Activated effector memory CD4-positive, alpha-beta T cell treated with Interleukin-2 at 50 U/mL for 16 hours (primary cell): ENCODE data around the gene MAML3.
"Not testable (repeated sequence)": the region's sequence is repeated elsewhere in the genome, so short reads cannot be mapped to it uniquely, and the experiment has no call there.

Experiments used
- DNase-seq: peaks from one replicate; pipeline ENCODE4 v3.0.0-alpha.2; 2020

The MAML3 gene

GRCh38 chr4:139956507-139957017 lies 197.4 kb downstream of the MAML3 start:
- DNase-seq: no peak

DNA sequence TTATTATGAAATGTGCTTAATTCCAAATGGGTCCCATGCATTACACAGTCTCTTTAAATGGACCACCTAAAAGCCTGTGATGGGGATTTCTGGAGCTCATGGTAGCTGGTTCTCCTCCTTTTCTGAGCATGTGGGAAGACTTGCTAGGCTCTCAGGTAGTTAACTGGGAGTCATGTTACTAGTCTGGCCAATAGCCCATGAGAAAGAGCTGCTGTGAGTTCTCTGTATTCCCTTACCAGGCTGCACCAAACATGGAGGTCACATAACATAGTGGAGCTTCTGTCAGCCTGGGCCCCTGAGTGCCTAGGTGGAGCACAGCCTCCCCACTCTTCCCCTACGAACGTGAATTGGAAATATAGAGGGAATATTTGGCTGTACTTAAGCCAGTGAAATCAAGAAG lies 198.4 kb downstream of the MAML3 start:
- no peak for DNase-seq

GRCh38 chr4:139954512-139954911 lies 199.5 kb downstream of the MAML3 start:
- DNase-seq: no peak

GRCh38 chr4:139951021-139951420 lies 203.0 kb downstream of the MAML3 start:
- no peak for DNase-seq

- DNase-seq: no peak
These were observed 203.4 kb downstream of the MAML3 start for GRCh38 chr4:139950568-139950967.

- not testable (repeated sequence) for DNase-seq
These were observed 209.1 kb downstream of the MAML3 start for GRCh38 chr4:139944916-139945315.

GRCh38 chr4:139943277-139943676 lies 210.7 kb downstream of the MAML3 start:
- no peak for DNase-seq

- no peak for DNase-seq
These were observed 211.7 kb downstream of the MAML3 start for GRCh38 chr4:139942241-139942640.

DNA sequence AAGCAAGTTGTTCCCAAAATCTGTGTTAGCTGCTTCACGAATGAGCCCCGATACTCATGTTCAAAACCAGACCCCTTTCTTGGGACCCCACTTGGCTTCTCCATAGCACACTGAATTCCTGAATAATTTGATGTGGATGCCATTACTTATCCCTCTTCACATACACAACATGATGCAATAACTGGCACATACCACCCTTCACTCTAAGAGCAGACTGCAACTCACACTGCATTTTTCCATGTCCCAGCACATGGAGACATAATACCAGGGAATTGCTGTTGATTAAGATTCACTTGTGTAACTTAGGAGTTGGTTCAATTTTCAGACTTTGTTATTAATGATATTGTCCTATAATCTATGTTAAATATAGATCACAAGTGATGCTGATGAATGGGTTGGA lies 213.4 kb downstream of the MAML3 start:
- DNase-seq: no peak

DNA sequence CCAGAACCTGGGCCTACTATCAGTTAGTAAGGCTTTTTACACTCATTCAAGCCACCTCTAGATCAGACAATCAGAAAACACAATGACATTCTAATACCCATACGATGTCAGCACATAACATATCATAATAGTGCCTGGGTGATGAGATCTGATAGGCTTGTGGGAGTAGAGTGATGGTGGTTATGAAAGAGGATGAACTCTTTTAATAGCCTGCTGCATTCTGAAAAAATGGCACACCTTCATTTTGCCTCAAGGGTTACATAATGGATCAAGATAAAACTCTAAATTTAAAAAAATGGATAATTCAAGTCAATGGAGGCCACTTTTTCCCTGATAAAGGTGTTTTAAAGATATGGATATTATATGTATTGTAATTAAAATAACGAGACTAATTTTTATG lies 215.6 kb downstream of the MAML3 start:
- no peak for DNase-seq

DNA sequence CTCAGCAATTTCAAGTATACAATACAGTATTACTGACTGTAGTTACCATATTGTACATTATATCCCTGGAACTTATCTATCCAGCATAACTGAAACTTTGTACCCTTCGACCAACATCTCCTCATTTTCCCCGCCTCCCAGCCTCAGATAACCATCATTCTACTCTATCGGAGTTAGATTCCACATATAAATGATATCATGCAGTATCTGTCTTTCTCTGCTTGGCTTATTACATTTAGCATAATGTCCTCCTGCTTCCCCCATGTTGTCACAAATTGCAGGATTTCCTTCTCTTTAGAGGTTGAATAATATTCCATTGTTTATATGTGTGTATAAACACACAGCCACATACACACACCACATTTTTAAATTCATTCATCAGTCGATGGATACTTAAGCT lies 218.1 kb downstream of the MAML3 start:
- DNase-seq: no peak

DNA sequence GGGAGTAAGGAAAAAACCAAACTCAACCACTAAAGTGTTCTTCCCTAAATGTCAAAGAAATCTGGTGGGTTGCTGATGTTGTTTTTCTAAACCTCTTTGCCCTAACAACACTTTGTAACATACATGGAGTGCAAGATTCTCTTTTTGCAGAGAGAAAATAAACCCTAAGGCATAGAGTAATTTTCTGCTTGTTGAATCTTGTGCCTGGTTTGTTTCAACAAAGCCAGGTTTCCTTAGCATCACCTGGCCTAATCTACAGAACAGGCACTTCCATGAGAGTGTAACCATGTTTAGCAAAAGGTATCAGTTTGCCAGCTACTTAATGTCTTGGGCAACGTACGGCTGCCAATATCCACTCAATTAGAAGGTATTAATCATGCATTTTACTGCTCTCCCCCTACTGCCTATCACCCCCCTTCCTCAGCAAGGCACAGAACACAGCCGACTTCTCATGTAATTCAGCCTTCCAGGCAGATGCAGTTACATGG lies 219.2 kb downstream of the MAML3 start:
- DNase-seq: no peak

- no peak for DNase-seq
These were observed 219.8 kb downstream of the MAML3 start for GRCh38 chr4:139934057-139934707.

DNA sequence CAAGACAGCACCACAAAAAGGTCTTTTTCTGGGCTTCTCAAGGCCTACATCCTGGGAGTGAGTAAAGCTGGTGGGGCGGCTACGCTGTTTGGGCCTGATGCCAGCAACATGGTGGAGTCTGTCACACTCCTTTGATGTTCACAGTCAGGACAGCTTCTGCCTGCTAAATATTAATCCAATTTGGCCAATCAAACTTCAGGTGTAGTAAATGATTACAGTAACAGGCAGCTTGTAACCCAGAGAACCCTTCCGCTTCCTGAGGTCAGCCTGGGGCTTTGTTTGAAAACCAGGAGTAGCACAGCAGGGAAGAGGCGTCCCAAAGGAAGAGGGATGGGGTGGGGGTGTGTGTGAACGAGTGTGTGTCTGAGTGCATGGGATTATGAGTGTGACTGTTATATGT lies 220.4 kb downstream of the MAML3 start:
- no peak for DNase-seq

DNA sequence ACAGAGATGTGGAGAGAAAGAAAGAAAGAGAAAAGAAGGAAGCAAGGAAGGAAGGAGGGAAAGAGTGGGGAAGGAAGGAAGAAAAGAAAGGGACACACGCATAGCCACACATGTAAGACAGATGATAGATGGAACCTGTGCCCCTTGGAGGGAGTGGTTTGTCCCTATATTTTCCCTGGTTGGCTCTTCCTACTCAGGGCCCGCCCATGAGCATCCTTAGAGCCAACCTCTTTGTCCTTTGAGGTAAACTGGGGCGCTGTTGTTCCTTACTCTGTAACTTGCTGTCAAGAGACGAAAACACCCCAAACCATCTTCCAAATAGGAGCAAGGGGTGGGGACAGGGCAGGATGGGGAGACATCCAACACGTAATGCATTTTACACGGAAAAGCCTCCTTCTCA lies 220.9 kb downstream of the MAML3 start:
- DNase-seq: no peak

DNA sequence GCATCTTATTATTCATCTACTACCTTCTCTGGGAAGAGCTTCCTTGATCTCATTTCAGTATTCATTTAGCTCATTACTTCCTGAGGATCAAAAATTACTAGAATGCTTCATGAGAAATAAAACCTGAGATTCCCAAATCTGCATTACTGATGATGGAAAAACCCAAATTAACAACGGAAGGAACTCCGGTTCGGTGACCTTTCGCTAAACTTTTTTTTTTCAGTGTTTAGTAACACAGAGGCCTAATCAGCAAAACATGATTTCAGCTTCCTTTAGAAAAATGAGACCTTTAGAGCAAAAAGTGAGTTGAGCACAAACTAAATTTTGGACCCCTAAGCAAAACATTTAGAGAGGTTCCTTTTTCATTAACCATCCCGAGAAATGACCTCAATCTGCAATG lies 229.2 kb downstream of the MAML3 start:
- DNase-seq: no peak

- no peak for DNase-seq
These were observed 231.5 kb downstream of the MAML3 start for GRCh38 chr4:139922406-139923024.

- DNase-seq: no peak
These were observed 232.4 kb downstream of the MAML3 start for GRCh38 chr4:139921429-139922184.

DNA sequence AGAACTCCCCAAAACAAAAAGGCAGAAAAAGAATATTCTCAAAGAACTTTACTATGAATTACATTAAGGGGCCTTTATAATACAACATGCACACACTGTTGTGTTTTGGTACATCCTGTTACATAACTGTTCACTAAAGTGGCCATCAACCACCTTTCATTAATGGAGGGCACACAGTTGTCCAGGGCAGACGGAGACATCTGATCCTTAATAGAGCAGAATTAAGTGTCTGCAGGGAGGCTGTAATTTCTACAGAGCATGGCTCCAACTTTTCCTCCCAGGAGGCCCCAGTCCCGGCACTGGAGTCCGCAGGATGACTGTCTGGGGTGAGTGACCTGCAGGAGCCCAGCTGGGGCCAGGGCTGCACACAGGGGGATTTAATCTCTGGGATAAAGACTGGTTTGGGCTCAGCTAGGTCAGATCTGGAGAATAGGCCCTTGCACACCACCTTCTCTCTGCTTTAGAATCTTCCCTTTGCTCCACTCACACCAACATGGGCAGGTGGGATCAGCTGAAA lies 233.4 kb downstream of the MAML3 start:
- no peak for DNase-seq

GRCh38 chr4:139919521-139919920 lies 234.5 kb downstream of the MAML3 start:
- DNase-seq: no peak

DNA sequence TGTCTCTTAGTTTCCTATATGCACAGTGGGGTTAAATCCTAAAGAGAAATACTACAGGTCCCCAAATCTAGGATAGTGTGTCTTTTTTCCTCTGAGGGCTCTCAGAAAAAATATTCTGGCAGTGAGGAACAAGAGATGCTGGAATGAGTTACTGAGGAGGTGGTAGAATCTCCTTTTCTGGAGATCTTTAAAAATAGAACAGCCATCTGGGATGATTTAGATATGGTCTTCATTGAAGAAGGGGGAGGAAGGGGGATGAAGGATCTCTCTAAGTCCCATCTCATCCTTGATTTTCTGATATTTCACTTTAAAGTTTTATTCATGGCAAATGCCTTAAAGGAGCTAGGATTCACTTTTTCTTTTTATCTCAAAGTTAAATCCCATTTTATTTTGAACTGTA lies 235.0 kb downstream of the MAML3 start:
- no peak for DNase-seq

DNA sequence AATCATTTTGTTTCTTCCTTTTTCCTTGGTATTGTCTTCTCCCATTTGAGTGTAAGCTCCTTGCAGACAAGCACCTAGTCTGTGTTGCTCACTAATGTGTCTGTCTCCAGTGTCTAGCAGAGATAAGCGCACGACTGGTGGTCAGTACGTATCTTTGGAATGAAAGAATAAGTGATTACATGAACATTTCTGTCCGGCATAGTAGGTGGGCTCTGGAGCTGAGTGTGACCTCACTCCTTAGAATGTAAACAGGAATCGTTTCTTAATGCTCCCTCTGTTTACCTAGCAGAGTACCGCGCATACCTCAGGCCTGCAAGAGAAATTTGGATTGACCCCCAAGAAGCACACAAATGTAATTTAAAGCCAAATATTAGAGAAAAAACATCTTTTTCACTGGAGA lies 235.4 kb downstream of the MAML3 start:
- no peak for DNase-seq

DNA sequence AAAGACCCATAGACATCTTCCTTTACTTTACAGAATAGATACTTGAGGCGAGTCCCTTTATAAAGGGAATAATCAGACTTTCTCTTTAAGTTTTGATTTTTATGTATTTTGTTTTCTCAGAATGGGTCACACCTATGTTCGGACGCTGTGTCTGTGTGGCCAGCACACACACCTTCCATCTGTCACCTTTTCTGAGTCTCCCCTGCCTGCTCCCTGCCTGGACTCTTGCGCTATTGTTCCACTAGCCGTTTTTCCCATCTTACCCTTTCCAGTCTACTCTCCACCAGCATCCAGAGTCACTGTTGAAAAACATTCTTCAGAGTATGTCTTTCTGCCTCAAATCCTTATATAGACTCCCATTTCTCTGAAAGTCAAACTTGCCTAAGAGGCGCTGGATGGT lies 236.1 kb downstream of the MAML3 start:
- no peak for DNase-seq

DNA sequence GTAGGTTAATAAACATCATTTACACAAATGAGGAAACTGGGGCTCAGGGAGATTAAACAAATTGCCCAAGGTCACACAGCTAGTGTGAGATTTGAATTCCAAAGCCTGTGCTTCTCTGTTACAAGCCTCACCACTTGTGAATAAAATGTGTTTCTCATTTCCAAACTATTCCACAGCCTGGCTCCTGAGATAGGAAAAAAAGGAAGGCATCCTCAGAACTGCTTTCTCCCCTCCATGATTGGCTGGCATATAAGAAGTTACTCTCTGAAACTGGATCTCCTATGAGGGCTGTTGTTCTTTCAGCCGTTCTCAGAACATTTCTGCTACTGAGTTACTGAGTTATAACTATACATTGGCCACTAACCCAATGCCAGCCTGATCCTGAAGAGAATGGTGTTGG lies 237.9 kb downstream of the MAML3 start:
- no peak for DNase-seq
